Activated naive CD4-positive, alpha-beta T cell treated with anti-CD3 and anti-CD28 coated beads, Interleukin-2, amount 50 U/mL, for 72 hours (primary cell): ENCODE data around the gene CEBPZ. TPM values are rescaled to one million over a fixed set of nuclear protein-coding genes. Genes with fewer than 3 reads are reported as not detected.
"Not testable (repeated sequence)": the region's sequence is repeated elsewhere in the genome, so short reads cannot be mapped to it uniquely, and the experiment has no call there.

Source experiments
- ATAC-seq, 2 donors: fragments of 150-1000 bp; cut with Tn5 transposase; 2 replicates each; pipeline ENCODE4 v1.10.0; 2021; ENCODE audit warnings: mild to moderate bottlenecking in 2 of 2, moderate library complexity in 2 of 2
- DNase-seq, 2 donors: peaks; one replicate each; pipeline ENCODE4 v3.0.0; 2021 to 2022; ENCODE audit warnings: low spot score in 2 of 2
- H3K27ac Mint-ChIP-seq, 2 donors: one replicate each; pipeline ENCODE4 v1.8.0; 2022; ENCODE audit warnings: mild to moderate bottlenecking in 2 of 2, mixed read lengths in 2 of 2
- H3K36me3 Mint-ChIP-seq, 2 donors: one replicate each; pipeline ENCODE4 v1.8.0; 2022; ENCODE audit warnings: mixed read lengths in 2 of 2
- H3K9me3 Mint-ChIP-seq, 2 donors: one replicate each; pipeline ENCODE4 v1.8.0; 2022; ENCODE audit warnings: mixed read lengths in 2 of 2
- total RNA-seq, 2 donors: library from RNA; stranded (reverse); gene quantifications; one replicate each; pipeline ENCODE4 v1.2.3, GENCODE V29; 2022

Gene CEBPZ
- total RNA-seq, 2 donors from 2014 or later = 60.6 to 79.1 TPM

DNA sequence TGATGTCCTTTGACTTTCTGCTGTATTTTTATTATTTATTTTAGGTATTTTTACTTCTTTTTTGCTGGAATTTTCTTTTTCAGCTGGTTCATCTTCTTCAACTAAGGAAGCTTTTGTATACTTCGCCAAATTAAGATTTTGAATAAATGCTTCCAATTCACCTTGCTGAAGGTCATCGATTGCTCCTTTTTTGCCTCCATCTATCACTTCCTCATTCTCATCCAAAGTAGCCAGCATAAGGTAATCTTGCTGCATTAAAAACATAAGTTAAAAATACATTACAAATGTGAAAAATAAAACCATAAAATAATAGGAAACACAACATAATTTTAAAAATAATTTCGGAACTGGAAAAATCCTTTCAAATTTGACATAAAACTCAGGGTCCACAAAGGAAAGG is 2.6 kb downstream of the CEBPZ start:
- H3K27ac Mint-ChIP-seq = peak overlapping the region in 1 of 2 donors; percentile 17
- no peak for ATAC-seq
- H3K9me3 Mint-ChIP-seq = no peaks in the 10 kb centered on the region
- no peak for DNase-seq
- H3K36me3 Mint-ChIP-seq = peaks cover 7 to 37% of the 10 kb centered on the region in 2 donors

DNA sequence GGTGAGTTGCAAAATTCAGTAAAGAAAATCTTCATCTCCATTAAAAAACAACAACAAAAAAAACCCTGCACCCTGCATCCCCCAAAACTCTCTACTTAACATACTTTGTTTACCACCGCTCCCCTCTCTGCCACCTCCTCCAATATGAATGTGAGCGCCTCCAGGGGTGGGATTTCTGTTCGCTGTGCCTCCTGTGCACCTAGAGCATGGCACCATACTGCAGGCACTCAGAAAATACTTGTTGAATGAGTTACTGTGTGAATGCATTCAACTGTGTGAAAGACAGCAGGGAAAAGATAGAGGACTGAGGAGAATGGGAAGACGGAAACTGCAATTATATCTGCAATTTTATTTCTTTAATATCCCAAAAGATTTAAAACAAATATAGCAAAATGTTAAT is 4.5 kb downstream of the CEBPZ start:
- H3K9me3 Mint-ChIP-seq = no peaks in the 10 kb centered on the region
- no peak for DNase-seq
- peaks cover 15 to 54% of the 10 kb centered on the region in 2 donors for H3K36me3 Mint-ChIP-seq
- no peak for ATAC-seq
- H3K27ac Mint-ChIP-seq = peak overlapping the region in 1 of 2 donors; percentile 18

DNA sequence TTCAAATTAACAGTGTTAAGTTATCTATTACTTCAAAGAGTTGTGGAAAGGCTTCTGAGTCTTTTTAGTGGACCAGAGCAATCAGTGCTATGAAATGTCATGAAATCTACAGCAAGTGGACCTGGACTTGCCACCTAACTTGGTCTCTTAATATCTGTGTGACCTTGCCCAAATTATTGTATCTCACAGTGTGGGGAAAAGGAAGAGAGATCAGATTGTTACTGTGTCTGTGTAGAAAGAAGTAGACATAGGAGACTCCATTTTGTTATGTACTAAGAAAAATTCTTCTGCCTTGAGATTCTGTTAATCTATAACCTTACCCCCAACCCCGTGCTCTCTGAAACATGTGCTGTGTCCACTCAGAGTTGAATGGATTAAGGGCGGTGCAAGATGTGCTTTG is 6.3 kb downstream of the CEBPZ start:
- not testable (repeated sequence) for ATAC-seq, H3K9me3 Mint-ChIP-seq, H3K27ac Mint-ChIP-seq, DNase-seq
- H3K36me3 Mint-ChIP-seq = peaks cover 19 to 70% of the 10 kb centered on the region in 2 donors

DNA sequence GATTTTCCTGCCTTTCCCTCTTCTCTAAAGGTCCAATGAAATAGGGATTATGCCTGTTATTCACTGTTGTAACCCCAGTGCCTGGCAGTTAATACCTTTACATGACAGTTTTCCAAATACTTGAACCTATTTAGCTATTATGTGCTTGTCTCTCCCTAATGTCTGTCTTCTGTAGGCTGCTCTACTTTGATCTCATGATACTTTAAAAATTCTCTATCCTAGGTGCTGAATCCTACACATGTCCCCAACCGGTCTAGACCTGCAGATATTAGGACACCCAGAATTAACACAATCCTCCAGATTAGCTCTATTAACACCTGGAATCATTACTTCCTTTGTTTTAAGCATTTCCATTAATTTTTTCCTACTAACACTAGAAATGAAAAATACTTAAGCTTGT is 7.3 kb downstream of the CEBPZ start:
- no peaks in the 10 kb centered on the region for H3K9me3 Mint-ChIP-seq
- no peak for DNase-seq
- ATAC-seq = no peak
- H3K27ac Mint-ChIP-seq = no peak overlapping the region
- H3K36me3 Mint-ChIP-seq = peaks cover 19 to 69% of the 10 kb centered on the region in 2 donors

DNA sequence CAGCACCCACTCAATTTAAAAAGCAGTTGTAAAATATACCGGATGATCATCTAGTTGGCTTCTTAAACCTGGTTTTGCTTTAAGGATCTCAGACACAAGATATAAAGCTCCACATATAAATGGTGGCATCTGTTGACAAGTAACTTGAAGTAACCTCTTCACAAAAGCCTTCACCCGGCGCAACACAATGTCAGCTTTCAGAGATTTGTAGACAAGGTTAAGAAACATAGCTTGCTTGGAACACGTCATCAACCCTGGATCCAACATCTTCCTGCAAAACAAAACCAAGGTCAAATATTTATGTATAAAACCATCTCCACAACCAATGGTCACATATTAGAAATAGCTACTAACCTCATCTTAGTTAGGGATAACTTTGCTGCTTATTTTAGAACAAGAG is 8.3 kb downstream of the CEBPZ start:
- peaks cover 19 to 61% of the 10 kb centered on the region in 2 donors for H3K36me3 Mint-ChIP-seq
- no peaks in the 10 kb centered on the region for H3K9me3 Mint-ChIP-seq
- DNase-seq (no peak), ATAC-seq (no peak)
- H3K27ac Mint-ChIP-seq = no peak overlapping the region

DNA sequence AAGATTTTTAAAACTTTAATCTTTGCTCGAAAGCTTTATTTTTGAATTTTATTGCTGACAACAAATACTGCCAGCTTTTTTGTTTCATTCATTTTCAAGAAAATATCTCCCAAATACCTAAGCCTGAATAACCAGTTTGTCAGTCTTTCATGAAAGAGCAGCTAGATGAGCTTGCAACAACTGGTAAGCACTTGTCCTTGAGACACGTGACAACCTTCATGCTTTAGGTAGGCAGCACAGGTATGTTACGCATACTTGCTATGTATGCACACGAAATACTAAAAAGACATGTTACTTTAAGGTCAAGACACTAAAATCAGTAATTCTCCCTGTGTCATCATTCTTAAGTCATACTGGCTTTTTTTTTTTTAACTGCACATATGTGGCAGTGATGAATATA is 12.3 kb downstream of the CEBPZ start:
- DNase-seq = no peak
- no peak overlapping the region for H3K27ac Mint-ChIP-seq
- no peak for ATAC-seq
- no peaks in the 10 kb centered on the region for H3K9me3 Mint-ChIP-seq
- H3K36me3 Mint-ChIP-seq = peaks cover 17 to 52% of the 10 kb centered on the region in 2 donors

DNA sequence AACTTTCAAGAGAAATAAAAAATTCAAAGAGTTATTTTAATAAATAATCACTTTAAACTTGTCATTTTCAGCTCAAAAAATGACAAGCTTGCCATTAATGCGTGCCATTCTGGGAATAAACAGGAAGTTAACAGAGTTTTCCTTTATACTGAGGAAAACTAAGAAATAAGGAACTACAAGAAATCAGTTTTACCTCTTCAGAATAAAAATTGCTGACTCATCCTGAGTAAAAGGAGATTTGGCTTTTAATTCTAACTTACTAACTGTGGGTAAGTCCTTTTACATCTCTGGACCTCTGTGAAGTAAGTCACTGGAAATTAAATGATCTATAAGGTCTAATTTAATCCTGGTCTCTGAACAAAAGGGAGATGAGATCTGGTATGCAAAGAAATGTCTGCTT is 16.1 kb downstream of the CEBPZ start:
- Mint-ChIP-seq H3K9me3 (no peaks in the 10 kb centered on the region), H3K27ac (peak overlapping the region in 1 of 2 donors; percentile 75), H3K36me3 (peaks cover 26 to 43% of the 10 kb centered on the region in 2 donors)
- DNase-seq (no peak), ATAC-seq (no peak)

DNA sequence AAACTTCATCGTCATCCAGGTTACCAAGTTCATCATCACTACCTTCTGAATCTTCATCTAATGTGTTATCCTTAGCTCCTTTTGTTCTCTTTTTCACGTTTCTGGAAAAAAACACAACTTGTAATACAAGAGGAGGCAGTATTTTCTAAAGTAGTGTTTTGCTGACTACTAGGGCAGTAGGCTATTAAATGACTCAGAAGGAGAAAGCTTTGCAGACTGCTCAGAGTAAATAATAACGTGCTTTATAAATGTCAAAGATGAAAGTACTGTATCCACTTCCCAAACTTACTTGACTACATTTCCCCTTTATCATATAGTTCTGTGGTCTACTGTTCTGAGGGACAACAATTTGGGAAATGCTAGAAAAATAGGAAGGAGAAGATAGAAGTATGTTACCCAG is 19.5 kb downstream of the CEBPZ start:
- H3K27ac Mint-ChIP-seq = no peak overlapping the region
- H3K36me3 Mint-ChIP-seq = peaks cover 59 to 73% of the 10 kb centered on the region in 2 donors
- peaks cover 21 to 24% of the 10 kb centered on the region in 2 donors for H3K9me3 Mint-ChIP-seq
- ATAC-seq (no peak), DNase-seq (no peak)

DNA sequence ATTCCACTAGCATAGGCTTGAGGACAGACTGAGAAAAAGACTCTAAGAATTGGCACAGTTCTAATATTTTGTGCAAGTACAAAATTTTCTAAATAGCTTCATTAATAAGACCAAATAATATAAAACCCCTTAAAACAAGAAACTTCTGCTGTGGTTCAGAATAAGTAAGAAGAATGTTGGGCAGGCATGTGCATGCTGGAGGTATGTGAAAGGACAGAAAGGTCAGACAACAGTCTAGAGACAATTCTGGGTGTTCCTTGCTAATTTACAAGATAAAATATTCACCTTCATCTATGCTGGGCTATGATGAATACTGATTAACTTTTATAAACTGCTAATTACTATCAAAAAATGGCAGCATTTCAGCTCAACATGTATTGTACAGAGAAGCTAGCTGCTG is 20.2 kb downstream of the CEBPZ start:
- no peak for DNase-seq
- ATAC-seq = no peak
- no peak overlapping the region for H3K27ac Mint-ChIP-seq
- peaks cover 65 to 73% of the 10 kb centered on the region in 2 donors for H3K36me3 Mint-ChIP-seq
- H3K9me3 Mint-ChIP-seq = peaks cover 25 to 28% of the 10 kb centered on the region in 2 donors

DNA sequence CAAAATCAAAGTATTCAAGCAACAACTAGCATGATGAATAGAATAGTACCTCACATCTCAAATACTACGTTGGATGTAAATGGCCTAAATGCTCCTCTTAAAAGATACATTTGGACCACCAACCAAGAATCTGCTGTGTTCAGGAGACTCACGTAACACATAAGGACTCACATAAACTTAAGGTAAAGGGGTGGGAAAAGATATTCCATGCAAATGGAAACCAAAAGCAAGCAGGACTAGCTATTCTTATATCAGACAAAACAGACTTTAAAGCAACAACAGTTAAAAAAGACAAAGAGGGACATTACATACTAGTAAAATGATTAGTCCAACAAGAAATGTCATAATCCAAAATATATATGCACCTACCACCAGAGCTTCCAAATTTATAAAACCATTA is 24.6 kb downstream of the CEBPZ start:
- peaks cover 28 to 43% of the 10 kb centered on the region in 2 donors for H3K9me3 Mint-ChIP-seq
- not testable (repeated sequence) for ATAC-seq

DNA sequence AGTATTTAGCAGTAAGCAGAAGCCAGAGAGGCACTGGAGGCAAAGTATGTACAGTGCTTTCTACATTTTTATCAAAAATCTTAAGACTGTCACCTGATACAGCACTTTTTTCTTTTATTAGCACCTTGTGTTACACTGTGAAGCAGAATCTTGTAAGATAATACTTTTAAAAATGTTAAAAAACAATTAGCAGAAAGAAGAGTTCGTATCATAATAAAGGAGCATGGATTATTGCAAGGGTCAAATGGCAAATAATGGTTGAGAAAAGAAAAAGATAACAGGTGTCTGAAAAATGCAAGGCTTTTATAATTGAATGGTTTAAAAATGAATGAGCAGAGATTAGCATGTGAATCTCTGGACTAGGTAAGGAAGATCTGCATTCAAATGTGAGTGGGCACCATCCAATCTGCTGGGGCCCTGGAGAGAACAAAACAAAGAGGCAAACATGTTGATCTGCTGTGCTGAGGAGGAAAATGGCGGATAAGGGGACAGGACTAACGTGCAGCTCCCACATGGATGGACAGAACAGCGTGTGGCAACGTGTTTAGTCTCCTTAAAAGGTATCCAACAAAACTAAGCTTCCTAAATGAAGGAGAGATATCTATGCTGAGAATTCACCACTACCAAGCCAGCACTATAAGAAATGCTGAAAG is 25.6 kb downstream of the CEBPZ start:
- ATAC-seq = no peak
- DNase-seq = no peak
- no peak overlapping the region for H3K27ac Mint-ChIP-seq
- peaks cover 64 to 87% of the 10 kb centered on the region in 2 donors for H3K36me3 Mint-ChIP-seq
- H3K9me3 Mint-ChIP-seq = peaks cover 28 to 43% of the 10 kb centered on the region in 2 donors

More for the DNA sequence above, 24.6 kb downstream of the CEBPZ start:
- H3K36me3 Mint-ChIP-seq = peaks cover 74 to 90% of the 10 kb centered on the region in 2 donors
- H3K27ac Mint-ChIP-seq, DNase-seq: not testable (repeated sequence)

DNA sequence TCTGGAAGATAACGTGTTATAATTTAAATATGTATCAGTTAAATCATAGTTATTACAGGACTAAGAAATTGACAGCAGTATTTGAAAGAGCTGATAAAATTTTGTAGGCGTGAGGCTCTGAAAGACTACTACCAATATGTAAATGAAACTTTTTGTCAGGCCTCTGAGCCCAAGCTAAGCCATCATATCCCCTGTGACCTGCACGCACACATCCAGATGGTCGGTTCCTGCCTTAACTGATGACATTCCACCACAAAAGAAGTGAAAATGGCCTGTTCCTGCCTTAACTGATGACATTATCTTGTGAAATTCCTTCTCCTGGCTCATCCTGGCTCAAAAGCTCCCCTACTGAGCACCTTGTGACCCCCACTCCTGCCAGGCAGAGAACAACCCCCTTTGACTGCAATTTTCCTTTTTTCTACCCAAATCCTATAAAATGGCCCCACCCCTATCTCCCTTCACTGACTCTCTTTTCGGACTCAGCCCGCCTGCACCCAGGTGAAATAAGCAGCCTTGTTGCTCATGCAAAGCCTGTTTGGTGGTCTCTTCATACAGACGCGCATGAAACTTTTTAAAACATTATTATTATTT is 26.2 kb downstream of the CEBPZ start:
- not testable (repeated sequence) for ATAC-seq, DNase-seq
- H3K36me3 Mint-ChIP-seq = peaks cover 58 to 80% of the 10 kb centered on the region in 2 donors
- peaks cover 28 to 43% of the 10 kb centered on the region in 2 donors for H3K9me3 Mint-ChIP-seq
- peak overlapping the region in 1 of 2 donors; percentile 87 for H3K27ac Mint-ChIP-seq

DNA sequence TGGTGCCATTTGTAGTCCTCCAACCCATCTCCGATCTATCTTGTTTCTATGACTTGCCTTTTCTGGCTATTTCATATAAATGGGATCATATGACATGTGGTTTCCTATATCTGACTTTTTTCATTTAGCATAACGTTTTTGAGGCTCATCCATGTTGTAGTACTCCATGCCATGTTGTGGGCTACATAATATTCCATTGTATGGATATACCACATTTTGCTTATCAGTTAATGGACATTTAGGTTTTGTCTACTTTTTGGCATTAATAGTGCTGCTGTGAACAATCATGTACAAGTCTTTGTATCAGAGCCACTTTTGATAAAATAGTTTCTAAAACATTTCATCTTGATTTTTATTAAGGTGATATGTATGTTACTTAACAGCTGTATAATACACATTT is 27.7 kb downstream of the CEBPZ start:
- H3K9me3 Mint-ChIP-seq = peaks cover 19 to 34% of the 10 kb centered on the region in 2 donors
- ATAC-seq (no peak), DNase-seq (no peak)
- peaks cover 43 to 72% of the 10 kb centered on the region in 2 donors for H3K36me3 Mint-ChIP-seq
- H3K27ac Mint-ChIP-seq = no peak overlapping the region

DNA sequence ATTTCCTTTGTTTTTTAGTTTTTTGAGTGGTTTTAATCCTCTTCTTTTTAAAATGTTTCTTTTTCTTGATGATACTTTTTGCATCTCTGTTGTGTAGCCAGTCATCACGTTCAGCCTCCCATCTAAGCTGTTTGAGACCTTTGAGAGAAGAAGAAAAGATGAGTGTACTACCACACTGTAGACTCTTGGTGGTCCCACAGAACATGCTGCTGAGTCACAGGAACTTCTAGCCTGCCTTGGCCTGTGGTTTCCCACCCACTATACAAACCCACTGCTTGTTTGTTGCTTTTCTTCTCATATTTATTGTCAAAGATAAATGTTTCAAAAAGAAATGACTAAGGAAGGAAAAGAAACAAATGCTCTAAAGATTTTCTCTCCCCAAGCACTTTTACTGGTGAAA is 29.6 kb downstream of the CEBPZ start:
- Mint-ChIP-seq H3K36me3 (peaks cover 24 to 53% of the 10 kb centered on the region in 2 donors), H3K27ac (peak overlapping the region; percentile 35 to 91), H3K9me3 (peaks cover 6 to 17% of the 10 kb centered on the region in 2 donors)
- DNase-seq (no peak), ATAC-seq (peak; percentile 49 to 79)

DNA sequence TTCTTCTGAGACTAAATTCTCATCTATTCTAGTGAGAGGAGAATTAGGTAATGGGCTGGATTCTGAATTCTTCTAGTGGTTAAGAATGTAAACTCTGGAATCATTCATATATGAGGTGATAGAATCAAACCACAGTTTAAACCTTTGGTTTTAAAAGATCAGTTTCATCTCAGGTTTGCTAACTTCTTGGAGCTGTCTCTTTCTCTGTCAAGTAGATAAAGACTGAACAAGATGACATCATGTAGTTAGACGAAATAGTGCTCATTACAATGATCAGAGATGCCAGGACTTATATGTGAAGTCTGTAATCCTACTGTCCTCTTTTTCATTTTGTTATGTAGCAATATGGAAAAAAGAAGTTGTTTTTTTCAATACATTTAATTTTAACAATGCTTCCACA is 30.2 kb downstream of the CEBPZ start:
- peak in 1 of 2 donors; percentile 19 for ATAC-seq
- H3K9me3 Mint-ChIP-seq = peaks cover 3 to 15% of the 10 kb centered on the region in 2 donors
- no peak for DNase-seq
- peaks cover 23 to 52% of the 10 kb centered on the region in 2 donors for H3K36me3 Mint-ChIP-seq
- peak overlapping the region in 1 of 2 donors; percentile 93 for H3K27ac Mint-ChIP-seq

DNA sequence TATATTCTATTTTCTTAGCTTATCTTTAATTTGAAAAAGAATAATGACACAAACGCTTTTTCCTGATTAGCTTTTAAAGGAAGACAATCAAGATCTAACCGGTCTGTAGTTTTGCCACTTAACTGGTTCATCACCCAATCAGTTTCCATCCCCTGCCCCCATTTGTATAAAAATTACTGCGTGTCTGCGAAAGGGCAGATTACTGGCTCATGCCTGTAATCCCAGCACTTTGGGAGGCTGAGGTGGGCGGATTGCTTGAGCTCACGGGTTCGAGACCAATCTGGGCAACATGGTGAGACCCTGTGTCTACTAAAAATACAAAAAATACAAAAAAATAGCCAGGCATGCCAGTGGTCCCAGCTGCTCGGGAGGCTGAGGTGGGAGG is 32.7 kb downstream of the CEBPZ start:
- peaks cover 0 to 3% of the 10 kb centered on the region in 2 donors for H3K9me3 Mint-ChIP-seq
- H3K36me3 Mint-ChIP-seq = peaks cover 13 to 35% of the 10 kb centered on the region in 2 donors
- no peak overlapping the region for H3K27ac Mint-ChIP-seq
- DNase-seq = no peak
- no peak for ATAC-seq

DNA sequence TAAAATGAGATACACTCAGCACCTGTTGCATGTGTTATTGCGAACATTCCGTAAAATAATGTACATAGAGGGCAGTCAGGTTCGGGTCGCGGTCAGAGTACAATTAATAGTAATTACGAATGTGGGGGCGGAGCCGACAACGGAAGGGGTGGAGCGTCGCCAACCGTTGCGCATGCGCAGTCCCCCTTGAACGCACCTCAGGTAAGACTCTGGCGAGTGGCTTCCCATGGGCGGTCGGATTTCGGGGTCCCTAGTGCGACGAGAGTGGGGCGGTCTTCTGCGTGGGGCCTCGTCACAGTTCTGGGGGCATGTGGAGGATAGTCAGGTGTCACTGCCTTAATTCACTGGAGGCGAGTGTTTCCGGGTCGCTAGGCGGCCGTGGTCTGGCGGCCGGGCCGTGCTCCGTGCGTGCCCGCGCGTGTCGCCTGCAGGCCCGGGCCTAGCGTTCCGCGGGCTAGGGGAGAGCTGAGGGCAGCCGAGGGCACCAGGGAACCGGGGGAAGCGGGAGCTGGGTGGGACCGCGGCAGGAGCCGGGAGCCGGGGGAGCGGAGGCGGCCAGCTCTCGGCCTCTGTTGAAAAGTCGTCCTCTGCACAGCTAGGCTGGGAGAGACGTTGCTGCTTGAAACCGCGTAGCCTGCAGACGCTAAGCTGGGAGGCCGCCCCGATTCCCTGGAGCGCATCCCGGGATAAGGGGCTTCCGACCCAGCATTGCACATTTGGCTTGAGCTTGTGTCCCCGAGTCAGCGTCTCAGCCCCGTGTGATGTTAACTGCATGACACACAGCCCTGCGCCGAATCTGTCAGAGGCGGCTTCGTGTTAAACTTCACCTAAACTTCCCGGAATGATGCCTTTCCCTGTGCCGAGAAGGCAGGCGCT is 34.8 kb downstream of the CEBPZ start, which contains the start of gene CEBPZOS:
Gene CEBPZOS, plus strand, starts transcription at position 177 of the 876 bp plus-strand sequence. CDS start 3,209 bp downstream, outside the sequence.
- Mint-ChIP-seq H3K36me3 (peaks cover 9 to 24% of the 10 kb centered on the region in 2 donors), H3K27ac (peak within 1 kb of the TSS; percentile 97 to 100), H3K9me3 (no peaks in the 10 kb centered on the region)
- DNase-seq (peak; percentile 87 to 90), ATAC-seq (peak; percentile 85)
